LNCaP clone FGC (cell line): ENCODE data around the gene TPCN2.
A peak's percentile ranks its signal among the peaks of the same experiment; 100 is the strongest.

ENCODE experiments used
- DNase-seq: peaks from one replicate; pipeline ENCODE4 v3.0.0-alpha.2; 2011; ENCODE audit warnings: low read depth
- H3K4me3 ChIP-seq: 2 replicates; pipeline ENCODE4 v1.5.1; 2011; ENCODE audit warnings: mild to moderate bottlenecking, low read depth, low read length, control low read depth
- CTCF ChIP-seq: IDR thresholded peaks from 2 replicates; pipeline ENCODE4 v1.5.1; 2012; ENCODE audit warnings: mild to moderate bottlenecking; ENCODE audit not compliant: control insufficient read depth, insufficient read depth; ENCODE audit errors: extremely low read depth

Gene TPCN2

DNA sequence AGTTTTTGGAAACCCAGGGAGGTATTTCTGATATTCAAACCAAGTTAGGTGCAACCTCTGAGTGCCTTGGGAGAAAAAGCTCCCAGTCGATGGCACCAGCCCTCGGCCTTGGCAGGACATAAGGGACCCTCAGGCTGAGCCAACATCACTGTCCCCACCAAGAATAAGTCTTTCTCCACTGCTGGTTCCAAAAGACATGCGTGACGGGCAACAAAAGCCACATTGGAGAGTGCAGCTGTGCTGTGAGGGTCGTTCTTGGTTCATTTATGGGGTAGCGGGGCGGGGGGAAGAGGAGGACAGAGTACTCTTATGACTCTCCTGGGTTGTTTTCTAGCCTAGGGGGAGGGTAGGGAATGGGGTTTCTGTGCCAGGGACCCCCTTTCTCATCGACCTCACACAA is 11.2 kb upstream of the TPCN2 start:
- no peak for DNase-seq
- no peak overlapping the region for H3K4me3 ChIP-seq
- no peak for TF ChIP-seq CTCF

DNA sequence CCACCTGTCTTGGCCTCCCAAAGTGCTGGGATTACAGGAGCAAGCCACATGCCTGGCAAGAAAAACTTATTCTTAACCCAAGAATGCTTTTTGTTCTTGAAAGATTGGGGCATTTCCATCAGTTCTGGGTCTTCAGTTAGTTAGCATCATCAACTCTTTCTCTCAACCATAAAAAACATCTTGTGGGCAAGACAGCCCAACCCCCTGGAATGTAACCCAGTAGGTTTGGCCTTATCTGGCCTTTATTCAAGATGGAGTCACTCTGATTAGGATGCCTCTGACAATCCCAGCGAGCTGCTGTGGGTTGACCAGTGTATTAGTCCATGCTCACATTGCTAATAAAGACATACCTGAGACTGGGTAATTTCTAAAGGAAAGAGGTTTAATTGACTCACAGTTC is 9.2 kb upstream of the TPCN2 start:
- no peak for TF ChIP-seq CTCF
- no peak overlapping the region for H3K4me3 ChIP-seq
- no peak for DNase-seq

GRCh38 chr11:69040051-69040450 is 8.7 kb upstream of the TPCN2 start:
- DNase-seq = no peak
- no peak for TF ChIP-seq CTCF
- H3K4me3 ChIP-seq = no peak overlapping the region

- DNase-seq = no peak
- H3K4me3 ChIP-seq = no peak overlapping the region
These were observed 8.0 kb upstream of the TPCN2 start for GRCh38 chr11:69040581-69041260.

DNA sequence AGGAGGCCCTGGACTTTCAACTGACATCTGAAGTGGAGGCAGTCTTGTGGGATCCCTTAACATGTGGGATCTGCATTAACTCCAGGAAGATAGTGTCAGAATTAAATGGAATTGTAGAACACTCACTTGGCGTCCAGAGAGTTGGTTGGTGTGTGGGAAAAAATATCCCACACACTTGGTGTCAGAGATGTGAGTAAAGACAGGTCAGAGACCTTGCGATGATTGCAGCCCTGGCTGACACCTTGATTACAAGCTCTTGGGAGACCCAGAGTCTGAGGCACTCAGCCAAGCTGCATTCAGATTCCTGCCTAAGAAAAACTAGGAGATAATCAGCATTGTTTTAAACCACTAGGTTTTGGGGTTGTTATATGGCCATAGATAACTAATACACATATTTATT is 7.2 kb upstream of the TPCN2 start:
- DNase-seq = no peak
- TF ChIP-seq CTCF = no peak
- H3K4me3 ChIP-seq = no peak overlapping the region

More at GRCh38 chr11:69040581-69041260, 8.0 kb upstream of the TPCN2 start:
- TF ChIP-seq CTCF = no peak

- TF ChIP-seq CTCF = peak; percentile 75
- DNase-seq = peak; percentile 26
These were observed 4.4 kb upstream of the TPCN2 start for GRCh38 chr11:69044111-69045013.

More at GRCh38 chr11:69044111-69045013, 4.4 kb upstream of the TPCN2 start:
- no peak overlapping the region for H3K4me3 ChIP-seq
